GM12864 (cell line): ENCODE measurements around the gene DNAJC6.
"Not testable (repeated sequence)": the region's sequence is repeated elsewhere in the genome, so short reads cannot be mapped to it uniquely, and the experiment has no call there.

Experiments
- DNase-seq: peaks from one replicate; pipeline ENCODE4 v3.0.0-alpha.2; 2011; ENCODE audit warnings: low read depth
- H3K4me3 ChIP-seq: 2 replicates; pipeline ENCODE4 v1.5.1; 2011; ENCODE audit warnings: mild to moderate bottlenecking, low read depth, low read length, control low read depth
- CTCF ChIP-seq: IDR thresholded peaks from 2 replicates; pipeline ENCODE4 v1.5.1; 2011; ENCODE audit warnings: low read depth, mild to moderate bottlenecking, moderate library complexity, low read length, control low read depth, inconsistent platforms; ENCODE audit errors: missing control alignments

DNAJC6 gene

GRCh38 chr1:65371544-65371943 lies 62.2 kb downstream of the DNAJC6 start:
- no peak for TF ChIP-seq CTCF
- DNase-seq = no peak
- H3K4me3 ChIP-seq = no peak overlapping the region

- TF ChIP-seq CTCF = no peak
- DNase-seq = no peak
- no peak overlapping the region for H3K4me3 ChIP-seq
These were observed 63.2 kb downstream of the DNAJC6 start for GRCh38 chr1:65372557-65372956.

- no peak for DNase-seq
- H3K4me3 ChIP-seq = no peak overlapping the region
- TF ChIP-seq CTCF = no peak
These were observed 68.3 kb downstream of the DNAJC6 start for GRCh38 chr1:65377496-65378246.

- H3K4me3 ChIP-seq = no peak overlapping the region
- no peak for DNase-seq
- TF ChIP-seq CTCF = no peak
These were observed 69.1 kb downstream of the DNAJC6 start for GRCh38 chr1:65378247-65378946.

- DNase-seq, H3K4me3 ChIP-seq: not testable (repeated sequence)
These were observed 75.1 kb downstream of the DNAJC6 start for GRCh38 chr1:65384426-65384825.

- H3K4me3 ChIP-seq = no peak overlapping the region
- no peak for TF ChIP-seq CTCF
- DNase-seq = no peak
These were observed 77.1 kb downstream of the DNAJC6 start for GRCh38 chr1:65386439-65386838.

- DNase-seq = no peak
- TF ChIP-seq CTCF = no peak
- H3K4me3 ChIP-seq = no peak overlapping the region
These were observed 78.5 kb downstream of the DNAJC6 start for GRCh38 chr1:65387821-65388220.
